C4-2B (cell line): ENCODE measurements around the gene GPC5.

Experiments
- H3K27ac ChIP-seq: fragments of 450-650 bp; 2 replicates; pipeline ENCODE4 v1.5.1; 2017
- ZFX ChIP-seq: fragments of 450-650 bp; IDR thresholded peaks from 2 replicates; pipeline ENCODE4 v1.6.1; 2017
- TF ChIP-seq, protein P1 (sequence below): fragments of 450-650 bp; conservative IDR thresholded peaks from 2 replicates; pipeline ENCODE4 v1.5.1; 2017; ENCODE audit warnings: mild to moderate bottlenecking

The GPC5 gene

DNA sequence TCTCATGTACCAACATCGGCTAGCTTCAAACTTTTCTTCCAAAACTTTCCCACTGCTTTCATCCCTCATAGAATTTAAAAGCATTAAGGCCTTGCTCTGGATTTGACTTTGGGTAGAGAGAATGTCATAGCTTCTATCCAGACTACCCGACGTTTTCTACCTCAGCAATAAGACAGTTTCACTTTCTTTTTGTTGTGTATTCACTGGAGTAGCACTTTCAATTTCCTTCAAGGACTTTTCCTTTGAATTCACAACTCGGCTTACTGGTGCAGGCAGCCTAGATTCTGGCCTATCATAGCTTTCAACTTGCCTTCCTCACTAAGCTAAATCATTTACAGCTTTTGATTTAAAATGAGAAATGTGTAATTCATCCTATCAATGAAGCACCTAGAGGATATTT, 1407.8 kb downstream of the GPC5 start:
- TF ChIP-seq, protein P1, sequence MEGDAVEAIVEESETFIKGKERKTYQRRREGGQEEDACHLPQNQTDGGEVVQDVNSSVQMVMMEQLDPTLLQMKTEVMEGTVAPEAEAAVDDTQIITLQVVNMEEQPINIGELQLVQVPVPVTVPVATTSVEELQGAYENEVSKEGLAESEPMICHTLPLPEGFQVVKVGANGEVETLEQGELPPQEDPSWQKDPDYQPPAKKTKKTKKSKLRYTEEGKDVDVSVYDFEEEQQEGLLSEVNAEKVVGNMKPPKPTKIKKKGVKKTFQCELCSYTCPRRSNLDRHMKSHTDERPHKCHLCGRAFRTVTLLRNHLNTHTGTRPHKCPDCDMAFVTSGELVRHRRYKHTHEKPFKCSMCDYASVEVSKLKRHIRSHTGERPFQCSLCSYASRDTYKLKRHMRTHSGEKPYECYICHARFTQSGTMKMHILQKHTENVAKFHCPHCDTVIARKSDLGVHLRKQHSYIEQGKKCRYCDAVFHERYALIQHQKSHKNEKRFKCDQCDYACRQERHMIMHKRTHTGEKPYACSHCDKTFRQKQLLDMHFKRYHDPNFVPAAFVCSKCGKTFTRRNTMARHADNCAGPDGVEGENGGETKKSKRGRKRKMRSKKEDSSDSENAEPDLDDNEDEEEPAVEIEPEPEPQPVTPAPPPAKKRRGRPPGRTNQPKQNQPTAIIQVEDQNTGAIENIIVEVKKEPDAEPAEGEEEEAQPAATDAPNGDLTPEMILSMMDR = no peak
- TF ChIP-seq ZFX = no peak
- H3K27ac ChIP-seq = no peak overlapping the region

DNA sequence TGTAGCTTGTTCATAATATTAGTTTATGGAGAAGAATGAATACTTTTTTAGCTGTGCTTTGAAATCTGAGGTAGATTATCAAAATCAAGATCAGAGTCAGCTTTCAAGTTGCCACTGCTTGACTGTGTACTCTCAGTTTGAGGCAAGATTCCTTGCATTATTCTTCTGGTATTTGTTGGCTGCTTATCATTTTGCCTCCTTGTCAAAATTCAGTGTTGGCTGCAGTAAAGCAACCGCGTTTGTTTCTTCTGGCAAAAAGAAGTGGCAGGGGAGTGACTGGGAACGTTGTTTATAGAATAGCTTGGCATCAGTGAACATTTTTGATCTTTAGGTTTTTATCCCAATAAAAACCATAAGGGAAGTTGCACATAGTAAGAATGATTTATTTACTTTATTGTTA, 1408.9 kb downstream of the GPC5 start:
- TF ChIP-seq, protein P1 = no peak
- no peak for TF ChIP-seq ZFX

DNA sequence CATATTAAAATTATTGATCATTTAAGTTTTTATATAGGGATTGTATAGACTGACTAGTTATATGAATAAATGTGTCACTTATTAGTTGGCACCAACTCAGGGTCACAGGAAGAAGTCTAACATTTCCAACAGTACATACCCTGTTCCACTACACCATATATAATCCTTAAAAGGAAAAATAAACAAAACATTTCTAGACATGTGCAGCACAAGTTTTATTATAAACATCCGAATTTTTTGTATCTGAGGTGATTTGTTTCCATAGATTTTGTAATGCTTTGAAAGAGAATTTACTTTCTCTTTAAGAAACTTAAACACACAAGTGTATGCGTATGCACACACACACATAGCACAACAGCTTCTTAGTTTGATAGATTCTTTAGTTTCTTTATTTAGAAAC, 1409.5 kb downstream of the GPC5 start:
- no peak for TF ChIP-seq ZFX
- TF ChIP-seq, protein P1 = no peak
- H3K27ac ChIP-seq = no peak overlapping the region

More for the DNA sequence above, 1408.9 kb downstream of the GPC5 start:
- H3K27ac ChIP-seq = no peak overlapping the region

DNA sequence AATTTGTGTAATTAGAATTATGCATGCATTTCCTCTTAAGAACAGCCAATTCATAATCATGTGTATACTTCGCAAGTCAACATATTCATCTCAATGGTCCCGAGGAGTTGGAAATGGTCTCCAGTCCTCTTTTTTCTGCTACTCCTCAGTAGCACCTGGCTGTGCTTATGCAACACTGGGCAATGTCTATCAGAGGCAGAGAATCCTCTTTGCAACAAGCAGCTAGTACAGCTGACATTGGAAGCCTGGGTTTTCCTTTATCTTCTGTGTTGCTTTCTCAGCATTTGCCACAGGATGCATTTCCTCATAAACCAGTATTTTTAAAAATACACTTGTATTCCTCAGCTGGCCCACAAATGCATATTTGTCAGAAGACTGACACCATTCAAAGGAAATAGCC, 1422.9 kb downstream of the GPC5 start:
- TF ChIP-seq ZFX = no peak
- TF ChIP-seq, protein P1 = no peak
- H3K27ac ChIP-seq = no peak overlapping the region

DNA sequence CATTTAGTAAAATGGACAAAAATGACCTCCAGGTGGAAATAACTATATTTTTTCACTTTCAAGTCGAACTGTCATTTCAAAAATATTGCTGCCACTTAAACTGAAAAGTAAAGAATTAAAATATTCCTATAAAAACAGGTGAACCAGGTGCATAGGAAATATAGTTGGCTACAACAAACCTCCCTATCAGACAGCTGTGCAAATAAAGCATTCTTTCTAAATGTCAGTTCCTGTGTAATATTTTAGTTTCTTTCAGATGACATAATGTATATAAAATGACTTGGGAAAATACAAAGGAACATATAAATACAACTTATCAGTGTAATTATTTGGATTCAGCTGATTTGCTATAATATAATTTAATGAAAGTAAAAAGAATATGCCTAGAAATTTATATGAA, 1424.6 kb downstream of the GPC5 start:
- TF ChIP-seq, protein P1 = no peak
- TF ChIP-seq ZFX = no peak
- no peak overlapping the region for H3K27ac ChIP-seq

DNA sequence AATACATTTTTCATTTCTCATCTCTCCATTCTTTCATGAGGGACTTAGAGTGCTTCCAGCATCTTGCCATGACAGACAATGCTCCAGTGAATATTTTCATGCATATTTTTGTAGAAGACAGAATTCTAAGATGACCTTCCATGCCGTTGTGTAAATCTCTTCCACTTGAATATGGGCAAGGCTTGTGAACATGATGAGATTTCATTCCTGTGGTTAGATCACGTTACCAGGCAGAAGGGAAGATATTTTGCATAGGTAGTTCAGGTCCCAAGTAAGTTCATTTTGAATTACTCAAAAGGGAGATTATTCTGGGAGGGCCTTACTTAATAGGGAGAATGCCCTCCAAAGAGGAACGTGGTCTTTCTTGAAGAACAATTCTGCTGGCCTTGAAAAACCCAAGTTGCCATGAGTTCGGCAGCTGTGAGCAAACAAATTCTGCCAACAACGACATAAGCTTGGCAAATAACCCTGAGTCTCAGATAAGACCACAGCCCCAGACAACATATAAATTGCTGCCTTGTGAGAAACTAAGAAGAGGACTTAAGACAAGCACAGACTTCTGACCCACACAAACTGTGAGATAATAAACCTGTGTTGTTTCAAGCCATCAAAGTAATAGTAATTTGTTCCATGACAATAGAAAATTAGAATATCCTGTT, 1427.6 kb downstream of the GPC5 start:
- TF ChIP-seq, protein P1 = no peak
- no peak for TF ChIP-seq ZFX
- no peak overlapping the region for H3K27ac ChIP-seq

DNA sequence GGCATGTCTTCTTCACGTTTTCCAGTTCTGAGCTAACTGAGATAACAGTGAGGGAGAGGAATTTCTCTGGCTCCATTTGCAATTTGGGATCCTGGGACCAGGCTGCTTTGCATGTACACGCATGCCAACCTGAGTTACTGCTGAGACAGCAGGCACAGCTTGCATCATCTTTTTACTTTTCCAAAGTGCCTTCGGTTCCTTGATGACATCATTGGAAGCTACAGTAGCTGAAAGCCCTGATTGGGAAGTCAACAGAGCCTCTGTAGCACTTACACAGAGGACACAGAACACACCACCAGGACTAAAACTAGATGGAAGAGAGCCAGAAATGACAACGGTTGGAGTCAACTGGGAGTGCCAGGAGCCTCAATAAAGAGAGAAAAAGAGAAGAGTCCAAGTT, 1429.1 kb downstream of the GPC5 start:
- no peak overlapping the region for H3K27ac ChIP-seq
- no peak for TF ChIP-seq ZFX
- TF ChIP-seq, protein P1 = no peak
